GM21717 (cell line): ENCODE results near the gene PLCB1.

Experiments used
- ATAC-seq: cut with Tn5 transposase; IDR thresholded peaks from one replicate; pipeline ENCODE4 v1.9.1; 2021; ENCODE audit warnings: mild to moderate bottlenecking, moderate library complexity; ENCODE audit not compliant: unreplicated experiment

Gene PLCB1

DNA sequence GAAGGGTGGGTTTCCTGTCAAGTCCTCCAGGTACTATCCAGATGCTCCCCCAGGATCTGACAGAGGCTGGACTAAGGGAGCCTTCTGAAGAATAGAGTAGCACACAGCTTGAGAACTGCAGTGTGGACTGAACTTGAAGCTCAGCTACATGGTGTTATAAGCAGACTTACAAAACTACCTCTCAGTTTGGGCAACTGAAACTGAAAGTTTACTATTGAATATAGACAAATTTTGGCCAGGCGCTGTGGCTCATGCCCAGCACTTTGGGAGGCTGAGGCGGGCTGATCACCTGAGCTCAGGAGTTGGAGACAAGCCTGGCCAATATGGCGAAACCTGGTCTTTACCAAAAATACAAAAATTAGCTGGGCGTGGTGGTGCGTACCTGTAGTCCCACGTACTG, 348.5 kb downstream of the PLCB1 start:
- ATAC-seq, result no peak

- no peak for ATAC-seq
These were observed 355.6 kb downstream of the PLCB1 start for GRCh38 chr20:8487696-8488095.

- no peak for ATAC-seq
These were observed 357.2 kb downstream of the PLCB1 start for GRCh38 chr20:8489094-8489883.

GRCh38 chr20:8490076-8490830, 358.2 kb downstream of the PLCB1 start:
- no peak for ATAC-seq

DNA sequence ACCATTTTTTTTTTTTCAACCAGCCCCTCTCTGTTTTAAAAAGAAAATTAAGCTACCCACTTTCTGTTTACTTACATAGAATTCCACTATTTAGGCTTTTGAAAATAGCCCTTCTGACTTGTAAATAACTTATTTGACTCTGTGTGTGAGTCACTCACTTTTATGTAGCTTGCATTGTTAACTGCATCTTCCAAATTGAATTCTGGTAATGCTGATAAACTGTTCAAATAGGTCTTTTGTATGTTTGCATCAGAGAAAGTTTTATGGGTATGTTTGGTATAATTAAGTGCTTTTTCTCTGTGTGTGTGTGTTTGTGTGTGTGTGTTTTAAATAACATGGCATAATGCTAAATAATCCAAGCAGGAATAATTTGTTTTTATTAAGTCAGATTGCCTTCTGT, 360.1 kb downstream of the PLCB1 start:
- ATAC-seq, result no peak

- no peak for ATAC-seq
These were observed 366.5 kb downstream of the PLCB1 start for GRCh38 chr20:8498571-8498970.

DNA sequence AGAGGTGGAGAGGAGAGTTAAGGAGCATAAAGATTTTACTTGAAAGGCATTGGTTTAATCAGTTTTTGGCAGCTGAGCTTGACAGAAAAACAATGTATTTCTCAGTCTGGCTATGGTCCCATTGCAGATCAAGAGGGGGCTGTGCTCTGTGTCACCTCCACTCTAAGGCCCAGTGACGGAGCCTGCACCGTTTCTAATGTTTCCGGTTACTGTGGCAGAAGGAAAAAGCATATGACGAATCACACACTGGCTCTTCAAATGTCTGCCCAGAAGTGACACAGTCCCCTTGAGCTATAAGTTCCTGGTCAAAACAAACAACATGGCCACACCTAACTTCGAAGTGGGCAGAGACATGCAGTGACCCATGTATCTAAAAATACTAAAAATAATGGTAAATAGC, 372.0 kb downstream of the PLCB1 start:
- no peak for ATAC-seq

DNA sequence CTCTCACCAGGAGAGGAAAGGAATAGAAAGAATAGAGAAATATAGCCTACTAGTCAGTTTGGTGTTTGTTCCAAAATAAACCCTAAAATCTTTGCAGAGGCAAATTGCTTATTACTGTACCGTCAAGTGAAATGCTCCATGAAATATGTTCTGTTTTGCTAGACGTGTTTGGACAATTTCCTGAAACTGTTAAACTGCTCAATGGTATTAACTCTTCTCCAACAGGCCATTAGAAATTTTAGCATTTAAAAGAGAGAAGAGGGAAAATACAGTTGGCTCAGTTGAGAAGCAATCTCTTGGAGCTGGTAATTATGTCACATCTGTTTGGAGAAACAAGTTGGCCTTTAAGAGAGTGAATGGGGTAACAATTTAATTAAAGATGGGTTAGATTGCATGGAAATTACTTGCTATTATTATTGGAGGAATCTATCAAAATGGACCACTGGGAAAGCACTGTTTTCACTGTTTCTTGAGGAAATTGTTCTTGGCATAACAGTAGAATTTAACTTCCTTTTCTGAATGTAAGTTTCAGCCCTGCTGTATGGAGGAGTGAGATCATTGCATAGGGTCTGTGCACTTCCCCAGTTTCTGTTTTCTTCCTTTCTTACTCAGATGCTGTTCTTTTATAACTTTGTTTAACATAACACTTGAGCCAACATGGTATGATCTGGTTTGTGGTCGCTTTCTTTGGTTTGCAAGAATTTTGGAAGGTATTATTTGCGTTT, 373.6 kb downstream of the PLCB1 start:
- ATAC-seq, result no peak

GRCh38 chr20:8507231-8507630, 375.2 kb downstream of the PLCB1 start:
- no peak for ATAC-seq

DNA sequence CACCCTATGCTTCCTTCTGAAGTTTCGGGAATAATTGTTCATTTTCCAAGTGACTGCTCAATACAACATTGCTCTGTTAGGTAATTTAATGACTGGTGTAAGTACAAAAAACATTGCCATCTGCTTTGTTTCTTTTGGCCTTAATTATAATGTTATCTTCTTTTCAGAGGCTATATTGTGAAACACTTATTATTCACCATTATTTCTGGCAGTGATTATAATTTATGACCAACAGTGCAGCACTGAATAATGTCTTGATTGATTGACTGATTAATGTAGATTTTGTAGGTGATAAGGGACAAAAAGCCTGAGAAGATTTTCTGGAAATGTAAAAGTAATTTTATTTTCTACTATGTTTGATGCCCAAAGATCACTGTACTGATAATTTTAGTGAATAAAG, 377.7 kb downstream of the PLCB1 start:
- no peak for ATAC-seq

GRCh38 chr20:8510808-8511207, 378.7 kb downstream of the PLCB1 start:
- no peak for ATAC-seq

DNA sequence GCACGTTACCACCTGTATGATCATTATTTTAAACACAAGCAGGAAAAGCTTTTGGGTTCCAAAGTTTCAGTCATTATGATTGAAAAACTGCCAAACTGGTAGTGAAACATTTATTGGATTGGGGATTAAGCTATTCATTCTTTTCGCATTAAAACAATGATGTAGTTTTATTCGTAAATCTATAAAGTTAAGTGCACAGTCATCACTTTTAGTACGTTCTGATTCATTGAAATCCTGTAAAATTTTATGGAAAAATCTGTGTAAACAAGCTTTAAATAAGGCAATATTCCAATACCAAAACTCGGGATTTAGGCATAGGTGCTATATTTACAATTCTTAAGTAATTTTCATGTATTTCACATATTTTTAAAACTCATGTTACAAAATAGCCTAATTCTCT, 379.9 kb downstream of the PLCB1 start:
- ATAC-seq, result no peak

- ATAC-seq, result no peak
These were observed 383.9 kb downstream of the PLCB1 start for GRCh38 chr20:8515810-8516435.

DNA sequence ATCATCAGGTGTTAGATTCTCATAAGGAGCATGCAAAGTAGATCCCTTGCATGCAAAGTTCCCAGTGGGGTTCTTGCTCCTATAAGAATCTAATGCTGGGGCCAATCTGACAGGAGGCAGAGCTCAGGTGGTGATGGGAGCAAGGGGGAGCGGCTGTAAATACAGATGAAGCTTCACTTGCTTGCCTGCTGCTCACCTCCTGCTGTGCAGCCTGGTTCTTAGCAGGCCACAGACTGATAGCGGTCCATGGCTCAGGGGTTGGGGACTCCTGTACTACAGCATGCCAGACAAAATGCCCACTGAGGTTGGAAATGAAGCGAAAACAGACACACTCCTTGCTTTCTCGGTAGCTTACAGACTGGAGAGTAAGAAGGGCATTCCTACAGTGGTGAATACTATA, 386.8 kb downstream of the PLCB1 start:
- ATAC-seq, result no peak

- no peak for ATAC-seq
These were observed 387.8 kb downstream of the PLCB1 start for GRCh38 chr20:8519887-8520286.

GRCh38 chr20:8522168-8522567, 390.1 kb downstream of the PLCB1 start:
- no peak for ATAC-seq

DNA sequence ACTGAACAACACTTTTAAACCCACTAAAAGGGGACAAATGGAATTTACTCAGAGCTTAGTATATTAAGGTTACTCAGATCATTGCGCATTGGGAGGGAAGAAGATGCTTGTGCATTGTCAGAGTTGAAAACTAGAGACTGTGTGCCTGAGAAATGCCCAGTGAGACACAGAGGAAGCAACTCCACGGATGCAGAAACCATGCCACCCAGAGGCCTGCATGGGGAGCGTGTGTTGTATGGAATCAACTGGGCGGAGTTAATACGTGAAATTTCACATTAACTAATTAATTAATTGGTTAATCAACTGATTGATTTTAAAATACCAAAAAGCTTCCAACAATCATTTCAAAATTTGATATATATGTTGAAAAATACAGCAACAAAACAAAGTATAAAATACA, 391.6 kb downstream of the PLCB1 start:
- no peak for ATAC-seq

DNA sequence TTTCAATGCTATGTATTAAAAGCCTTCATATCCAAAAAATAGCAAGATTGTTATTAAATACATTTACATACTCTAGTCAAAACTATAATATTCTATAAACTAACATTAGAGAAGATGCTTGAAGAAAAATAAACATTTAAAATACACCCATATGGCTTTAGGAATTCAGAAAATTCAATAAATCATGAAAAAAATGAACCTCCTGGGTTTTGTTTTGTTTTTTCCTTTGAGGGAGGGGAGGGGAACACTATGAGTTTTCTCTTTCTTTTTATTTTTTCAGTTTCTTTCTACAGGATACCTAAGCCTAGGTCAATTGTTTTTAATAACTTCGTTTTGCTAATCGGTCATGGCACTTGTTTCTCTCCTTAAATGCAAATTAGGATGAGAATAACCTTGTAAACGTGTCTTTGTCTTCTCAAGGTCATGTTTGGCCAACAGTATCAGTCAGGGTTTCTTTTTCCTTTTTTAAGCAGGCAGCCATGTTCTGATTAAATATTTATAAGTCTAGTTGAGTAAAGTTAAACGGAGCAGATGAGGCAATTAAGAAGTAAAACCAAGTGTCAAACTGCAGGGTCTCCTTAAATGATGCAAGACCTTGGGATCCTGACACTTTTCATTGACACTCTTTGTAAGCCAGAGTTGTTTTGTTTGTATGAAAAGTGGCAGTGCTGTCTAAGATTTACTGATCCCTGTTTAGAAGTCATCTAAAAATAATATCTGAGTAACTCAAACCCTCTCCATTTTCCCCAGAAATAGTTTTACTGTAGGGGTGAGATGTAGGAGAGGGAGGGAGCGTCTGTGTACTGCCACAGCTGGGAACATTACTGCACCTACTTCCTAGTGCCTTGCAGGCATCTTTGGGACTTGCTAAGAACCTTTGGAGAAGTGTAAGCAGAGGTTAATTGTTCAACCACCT, 392.3 kb downstream of the PLCB1 start:
- no peak for ATAC-seq

DNA sequence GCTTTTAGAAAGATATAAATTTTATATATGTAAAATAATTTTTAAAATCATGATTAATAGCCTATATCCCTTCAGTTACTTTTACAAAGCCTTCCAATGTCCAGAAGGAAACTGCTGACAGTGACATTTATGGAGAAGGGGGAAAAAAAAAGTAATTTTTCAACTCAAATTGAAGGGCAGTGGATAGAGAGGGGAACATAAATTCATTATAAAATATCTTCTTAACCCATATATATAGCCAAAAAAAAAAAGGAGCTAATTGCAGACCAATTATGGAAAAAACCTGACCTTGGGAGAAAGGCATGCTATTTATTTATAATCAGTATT, 392.9 kb downstream of the PLCB1 start:
- ATAC-seq, result no peak

DNA sequence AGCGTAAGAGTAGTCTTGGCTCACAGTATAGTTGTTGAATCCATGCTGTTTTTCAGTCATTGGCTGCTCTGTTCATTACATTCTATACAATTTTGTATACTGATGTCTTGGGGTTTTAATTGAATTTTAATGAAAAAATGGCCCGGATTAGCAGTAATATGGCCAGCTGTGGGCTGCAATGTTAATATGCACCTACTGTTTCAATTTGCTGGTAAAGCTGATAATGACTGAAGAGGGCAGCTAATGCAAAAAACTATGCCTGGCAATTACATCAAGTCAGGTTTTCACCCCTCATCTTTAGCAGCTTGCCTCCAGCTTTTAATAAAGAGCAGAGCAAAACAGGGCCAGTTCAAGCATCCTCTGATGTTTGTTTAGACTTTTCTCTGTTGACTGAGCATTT, 394.5 kb downstream of the PLCB1 start:
- no peak for ATAC-seq
